ENCODE results near the gene CALCOCO2.

CALCOCO2 gene

DNA sequence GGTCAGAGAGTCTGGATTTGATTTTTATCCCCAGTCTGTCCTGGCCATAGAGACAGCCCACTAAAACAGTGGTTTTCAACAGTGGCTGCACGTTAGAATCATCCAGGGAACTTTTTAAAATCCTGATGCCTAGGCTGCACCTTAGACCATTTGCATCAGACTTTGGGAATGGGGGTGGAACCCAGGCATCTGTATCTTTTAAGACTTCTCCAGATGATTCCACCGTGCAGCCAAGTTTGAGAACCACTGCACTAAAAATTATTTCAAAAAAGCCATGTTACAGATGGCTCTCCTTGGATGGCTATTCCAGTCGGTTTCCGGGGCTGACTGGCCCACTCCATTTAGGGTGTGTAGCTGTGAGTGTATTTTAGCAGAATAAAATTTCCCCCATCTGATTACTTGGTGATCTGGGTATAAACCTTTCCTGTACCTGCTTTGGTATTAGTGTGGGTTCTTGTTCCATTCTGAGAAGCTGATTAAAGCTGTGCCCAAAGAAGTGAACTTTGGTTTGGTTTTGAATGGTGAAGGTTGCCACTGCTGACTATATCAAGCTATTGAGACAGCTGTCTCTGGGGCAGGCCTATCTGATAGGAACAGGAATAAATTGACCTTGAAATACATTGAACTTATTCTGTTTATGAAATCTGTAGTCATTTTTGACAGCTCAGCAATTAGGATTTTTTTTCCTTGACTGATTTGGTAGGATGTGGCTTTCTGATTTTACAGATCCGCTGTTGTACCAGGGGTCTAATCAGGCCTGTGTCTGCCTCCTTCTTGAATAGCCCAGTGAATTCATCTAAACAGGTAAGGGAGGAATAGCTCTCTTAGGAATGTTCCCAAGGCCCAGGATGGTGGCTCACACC lies 63.0 kb downstream of the CALCOCO2 start:
- no peak for DNase-seq (ENCODE audit: insufficient read length, low spot score)
- TF ChIP-seq, protein P1, sequence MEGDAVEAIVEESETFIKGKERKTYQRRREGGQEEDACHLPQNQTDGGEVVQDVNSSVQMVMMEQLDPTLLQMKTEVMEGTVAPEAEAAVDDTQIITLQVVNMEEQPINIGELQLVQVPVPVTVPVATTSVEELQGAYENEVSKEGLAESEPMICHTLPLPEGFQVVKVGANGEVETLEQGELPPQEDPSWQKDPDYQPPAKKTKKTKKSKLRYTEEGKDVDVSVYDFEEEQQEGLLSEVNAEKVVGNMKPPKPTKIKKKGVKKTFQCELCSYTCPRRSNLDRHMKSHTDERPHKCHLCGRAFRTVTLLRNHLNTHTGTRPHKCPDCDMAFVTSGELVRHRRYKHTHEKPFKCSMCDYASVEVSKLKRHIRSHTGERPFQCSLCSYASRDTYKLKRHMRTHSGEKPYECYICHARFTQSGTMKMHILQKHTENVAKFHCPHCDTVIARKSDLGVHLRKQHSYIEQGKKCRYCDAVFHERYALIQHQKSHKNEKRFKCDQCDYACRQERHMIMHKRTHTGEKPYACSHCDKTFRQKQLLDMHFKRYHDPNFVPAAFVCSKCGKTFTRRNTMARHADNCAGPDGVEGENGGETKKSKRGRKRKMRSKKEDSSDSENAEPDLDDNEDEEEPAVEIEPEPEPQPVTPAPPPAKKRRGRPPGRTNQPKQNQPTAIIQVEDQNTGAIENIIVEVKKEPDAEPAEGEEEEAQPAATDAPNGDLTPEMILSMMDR (IDR thresholded peaks at IDR 0.05; ENCODE audit: insufficient read depth, missing control alignments) = no peak
- FAIRE-seq = no peak

DNA sequence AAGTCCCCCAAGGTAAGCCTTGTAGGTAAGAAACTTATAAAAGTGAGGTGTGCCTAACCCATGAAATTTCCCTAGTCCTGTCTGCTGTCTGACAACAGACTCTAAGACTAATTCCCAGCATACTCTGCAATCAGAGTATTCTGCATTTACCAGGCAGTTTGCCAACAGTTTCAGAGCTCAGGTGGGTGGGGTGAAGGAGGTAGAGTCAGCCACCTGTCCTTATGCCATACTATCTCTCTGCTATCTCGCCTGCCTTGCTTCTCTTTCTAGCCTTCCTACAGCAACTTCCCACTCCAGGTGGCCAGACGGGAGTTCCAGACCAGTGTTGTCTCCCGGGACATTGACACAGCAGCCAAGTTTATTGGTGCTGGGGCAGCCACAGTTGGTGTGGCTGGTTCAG lies 64.1 kb downstream of the CALCOCO2 start:
- TF ChIP-seq, protein P1 (IDR thresholded peaks at IDR 0.05; ENCODE audit: insufficient read depth, missing control alignments) = no peak
- no peak for FAIRE-seq
- DNase-seq (ENCODE audit: insufficient read length, low spot score) = no peak

DNA sequence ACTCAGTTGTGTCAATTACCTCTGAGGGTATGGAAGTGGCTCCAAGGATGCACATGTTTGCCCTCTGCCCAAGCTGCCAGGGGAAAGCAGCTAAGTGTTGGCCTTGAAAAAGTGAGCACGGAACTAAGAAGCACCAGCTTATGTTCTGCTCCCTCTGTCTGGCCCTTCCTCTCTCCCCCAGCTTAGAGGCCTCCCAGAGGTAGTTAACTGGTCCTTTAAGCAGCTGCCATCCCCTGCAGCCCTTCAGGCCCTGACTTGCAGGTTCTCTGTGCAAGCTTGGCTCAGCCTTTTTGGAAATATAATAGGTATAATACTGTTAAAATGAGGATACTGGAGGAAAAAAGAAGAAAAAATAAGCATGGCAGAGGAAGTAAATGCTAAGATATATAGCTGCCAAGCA lies 70.4 kb downstream of the CALCOCO2 start:
- TF ChIP-seq, protein P1 (IDR thresholded peaks at IDR 0.05; ENCODE audit: insufficient read depth, missing control alignments) = no peak
- DNase-seq (ENCODE audit: insufficient read length, low spot score) (no peak), FAIRE-seq (no peak)

DNA sequence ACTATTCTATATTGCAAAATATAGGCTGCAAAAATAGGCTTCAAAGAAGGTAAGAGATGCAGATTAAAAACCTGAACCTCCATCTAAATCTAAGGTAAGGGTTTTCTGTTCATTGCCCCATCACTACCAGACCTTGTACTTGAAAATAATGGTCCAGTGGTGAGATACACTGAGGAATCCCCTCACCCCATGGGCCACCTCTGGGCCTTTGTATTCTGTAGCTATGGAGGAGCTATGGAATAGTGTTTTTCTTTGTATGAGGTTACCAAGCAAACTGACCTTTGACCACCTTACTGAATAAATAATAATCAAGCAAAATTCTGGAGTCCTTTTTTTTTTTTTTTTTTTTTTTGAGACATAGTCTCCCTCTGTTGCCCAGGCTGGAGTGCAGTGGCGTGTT lies 72.6 kb downstream of the CALCOCO2 start:
- TF ChIP-seq, protein P1 (IDR thresholded peaks at IDR 0.05; ENCODE audit: insufficient read depth, missing control alignments) = no peak
- DNase-seq (ENCODE audit: insufficient read length, low spot score) (no peak), FAIRE-seq (no peak)

DNA sequence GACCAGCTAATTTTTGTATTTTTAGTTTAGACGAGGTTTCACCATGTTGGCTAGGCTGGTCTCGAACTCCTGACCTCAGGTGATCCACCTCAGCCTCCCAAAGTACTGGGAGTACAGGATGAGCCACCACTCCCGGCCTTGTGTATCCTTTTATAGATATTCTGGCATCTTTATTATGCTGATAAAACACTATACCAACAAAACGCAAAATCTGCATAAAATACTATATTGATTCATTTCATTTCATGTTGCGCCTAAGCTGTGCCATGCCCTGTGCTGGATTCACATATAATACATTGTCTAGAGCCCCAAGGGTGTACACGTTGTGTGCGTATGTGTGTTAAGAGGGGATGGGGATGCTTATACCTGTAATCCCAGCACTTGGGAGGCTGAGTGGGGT lies 73.6 kb downstream of the CALCOCO2 start:
- TF ChIP-seq, protein P1 (IDR thresholded peaks at IDR 0.05; ENCODE audit: insufficient read depth, missing control alignments) = no peak
- no peak for FAIRE-seq
- DNase-seq (ENCODE audit: insufficient read length, low spot score) = no peak

DNA sequence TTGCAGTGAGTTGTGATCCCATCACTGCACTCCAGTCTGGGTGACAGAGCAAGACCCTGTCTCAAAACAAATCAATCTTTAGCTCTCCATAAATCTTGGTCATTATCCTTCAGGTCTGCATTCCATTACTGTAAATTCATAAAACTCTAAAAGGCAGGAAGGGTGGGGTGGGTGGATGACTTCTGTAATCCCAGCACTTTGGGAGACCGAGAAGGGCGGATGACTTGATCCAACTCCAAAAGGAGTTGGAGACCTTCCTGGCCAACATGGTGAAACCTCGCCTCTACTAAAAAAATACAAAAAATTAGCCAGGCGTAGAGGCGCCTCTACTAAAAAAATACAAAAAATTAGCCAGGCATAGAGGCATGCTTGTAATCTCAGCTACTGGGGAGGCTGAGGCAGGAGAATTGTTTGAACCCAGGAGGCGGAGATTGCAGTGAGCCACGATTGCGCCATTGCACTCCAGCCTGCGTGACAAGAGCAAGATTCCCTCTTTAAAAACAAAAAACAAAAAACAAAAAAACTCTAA lies 75.2 kb downstream of the CALCOCO2 start:
- TF ChIP-seq, protein P1 (IDR thresholded peaks at IDR 0.05; ENCODE audit: insufficient read depth, missing control alignments) = no peak
- FAIRE-seq (no peak), DNase-seq (ENCODE audit: insufficient read length, low spot score) (no peak)

DNA sequence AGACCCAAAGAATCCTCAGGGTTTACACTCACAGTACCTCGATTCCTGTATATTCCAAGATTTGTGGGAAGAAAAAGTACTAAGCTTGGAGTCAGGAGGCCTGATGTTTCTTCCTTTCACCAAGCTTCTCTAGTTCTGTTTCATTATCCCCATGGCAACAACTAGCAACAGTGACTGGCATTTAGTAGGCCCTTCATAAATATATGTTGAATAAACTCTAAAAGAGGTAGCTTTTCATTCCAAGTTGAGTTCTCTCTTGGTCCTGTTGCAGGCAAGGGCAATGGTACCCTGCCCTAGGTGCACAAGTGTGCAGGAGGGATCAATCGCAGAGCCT lies 76.8 kb downstream of the CALCOCO2 start:
- FAIRE-seq (no peak), DNase-seq (ENCODE audit: insufficient read length, low spot score) (no peak)

More for the DNA sequence above, 76.8 kb downstream of the CALCOCO2 start:
- TF ChIP-seq, protein P1 (IDR thresholded peaks at IDR 0.05; ENCODE audit: insufficient read depth, missing control alignments) = no peak
